Measurements from ENCODE around the gene TNIK.

- TF ChIP-seq CTCF (conservative IDR thresholded peaks at IDR 0.05) (no peak), ZFX (IDR thresholded peaks at IDR 0.05) (no peak)
Observed at GRCh38 chr3:171443211-171443957, 16.8 kb downstream of the TNIK start.
